HEK293T (cell line): ENCODE data around the gene SLC30A7.

ENCODE experiments used
- ARNT ChIP-seq: fragments of 450-650 bp; IDR thresholded peaks from 2 replicates; pipeline ENCODE4 v1.6.1; 2017; ENCODE audit warnings: mild to moderate bottlenecking
- BHLHE40 ChIP-seq: fragments of 450-650 bp; IDR thresholded peaks from 2 replicates; pipeline ENCODE4 v1.6.1; 2016; ENCODE audit warnings: mild to moderate bottlenecking, moderate library complexity, borderline replicate concordance
- CTBP1 ChIP-seq: fragments of 450-650 bp; IDR thresholded peaks from 2 replicates; pipeline ENCODE4 v1.6.1; 2016; ENCODE audit warnings: borderline replicate concordance
- ELF4 ChIP-seq: fragments of 450-650 bp; IDR thresholded peaks from 2 replicates; pipeline ENCODE4 v1.6.1; 2017; ENCODE audit warnings: antibody characterized with exemption
- FOXA1 ChIP-seq: fragments of 450-650 bp; IDR thresholded peaks from 2 replicates; pipeline ENCODE4 v1.6.1; 2016; ENCODE audit warnings: mild to moderate bottlenecking
- FOXK2 ChIP-seq: fragments of 450-650 bp; IDR thresholded peaks from 2 replicates; pipeline ENCODE4 v1.6.1; 2016; ENCODE audit warnings: mild to moderate bottlenecking
- FOXM1 ChIP-seq: fragments of 450-650 bp; IDR thresholded peaks from 2 replicates; pipeline ENCODE4 v1.6.1; 2017; ENCODE audit warnings: mild to moderate bottlenecking, borderline replicate concordance
- HDGF ChIP-seq: fragments of 450-650 bp; IDR thresholded peaks from 2 replicates; pipeline ENCODE4 v1.6.1; 2017; ENCODE audit warnings: antibody characterized with exemption, borderline replicate concordance
- LEF1 ChIP-seq: fragments of 450-650 bp; IDR thresholded peaks from 2 replicates; pipeline ENCODE4 v1.6.1; 2017; ENCODE audit warnings: mild to moderate bottlenecking, borderline replicate concordance
- NFRKB ChIP-seq: fragments of 450-650 bp; IDR thresholded peaks from 2 replicates; pipeline ENCODE4 v1.6.1; 2016; ENCODE audit warnings: mild to moderate bottlenecking, moderate library complexity
- SP1 ChIP-seq: fragments of 450-650 bp; IDR thresholded peaks from 2 replicates; pipeline ENCODE4 v1.6.1; 2017
- SUZ12 ChIP-seq: fragments of 450-650 bp; IDR thresholded peaks from 2 replicates; pipeline ENCODE4 v1.6.1; 2016; ENCODE audit warnings: mild to moderate bottlenecking
- TARDBP ChIP-seq: fragments of 450-650 bp; IDR thresholded peaks from 2 replicates; pipeline ENCODE4 v1.6.1; 2016
- ZNF384 ChIP-seq: fragments of 450-650 bp; IDR thresholded peaks from 2 replicates; pipeline ENCODE4 v1.6.1; 2016

- TF ChIP-seq CTBP1 (no peak), ELF4 (no peak), SP1 (no peak), FOXM1 (no peak), BHLHE40 (no peak), HDGF (no peak), NFRKB (no peak), FOXK2 (no peak), SUZ12 (no peak), ARNT (no peak), FOXA1 (no peak), TARDBP (no peak), LEF1 (no peak), ZNF384 (no peak)
Observed at GRCh38 chr1:100941580-100942216, 45.8 kb downstream of the SLC30A7 start.
